DND-41 (cell line): ENCODE results near the gene ATXN7.

Experiments
- ATAC-seq: fragments of 200-7000 bp; cut with Tn5 transposase; 3 replicates; pipeline ENCODE4 v1.9.1; 2021; ENCODE audit warnings: low read depth; ENCODE audit not compliant: insufficient read depth
- DNase-seq: peaks from one replicate; pipeline ENCODE4 v3.0.0-alpha.2; 2020
- H2AFZ ChIP-seq: 2 replicates; pipeline ENCODE4 v1.6.0; 2012; ENCODE audit warnings: low read depth, low read length
- H3K27ac ChIP-seq: 2 replicates; pipeline ENCODE4 v1.5.1; 2012; ENCODE audit warnings: low read length, inconsistent platforms
- H3K27me3 ChIP-seq: fragments of 200-600 bp; sonication (generic); 2 replicates; pipeline ENCODE4 v1.6.0; 2012; ENCODE audit warnings: low read length, mild to moderate bottlenecking, inconsistent platforms; ENCODE audit not compliant: insufficient read depth, poor library complexity
- H3K36me3 ChIP-seq: 2 replicates; pipeline ENCODE4 v1.5.1; 2012; ENCODE audit warnings: low read length, inconsistent platforms; ENCODE audit not compliant: insufficient read depth
- H3K4me1 ChIP-seq: 2 replicates; pipeline ENCODE4 v1.5.1; 2012; ENCODE audit warnings: mild to moderate bottlenecking, low read length; ENCODE audit not compliant: insufficient read depth
- H3K4me2 ChIP-seq: 2 replicates; pipeline ENCODE4 v1.6.0; 2012; ENCODE audit warnings: mild to moderate bottlenecking, moderate library complexity, low read length, inconsistent platforms; ENCODE audit not compliant: insufficient read depth
- H3K4me3 ChIP-seq, 2 experiments: fragments of 200-600 bp in 1 of 2; shearing (Covaris generic) in 1 of 2; 2 replicates each; pipeline ENCODE4 v1.5.1; 2012 to 2016; ENCODE audit warnings: inconsistent platforms in 2 of 2, low read length in 2 of 2, mild to moderate bottlenecking in 2 of 2, low read depth in 1 of 2, moderate library complexity in 1 of 2
- H3K79me2 ChIP-seq: 2 replicates; pipeline ENCODE4 v1.6.0; 2012; ENCODE audit warnings: low read length, inconsistent platforms; ENCODE audit not compliant: insufficient read depth
- H3K9ac ChIP-seq: 2 replicates; pipeline ENCODE4 v1.6.0; 2012; ENCODE audit warnings: low read depth, mild to moderate bottlenecking, inconsistent platforms, low read length, moderate library complexity
- H3K9me3 ChIP-seq: 2 replicates; pipeline ENCODE4 v1.5.1; 2012; ENCODE audit warnings: low read length, moderate library complexity, mild to moderate bottlenecking, inconsistent platforms; ENCODE audit not compliant: insufficient read depth, severe bottlenecking
- H4K20me1 ChIP-seq: 2 replicates; pipeline ENCODE4 v1.6.0; 2012; ENCODE audit warnings: low read length; ENCODE audit not compliant: insufficient read depth
- EZH2 ChIP-seq: IDR thresholded peaks from 3 replicates; pipeline ENCODE4 v1.6.1; 2012; ENCODE audit warnings: borderline replicate concordance, low read depth, mild to moderate bottlenecking, moderate library complexity, low read length, inconsistent platforms; ENCODE audit not compliant: severe bottlenecking
- TF ChIP-seq, protein P1 (sequence below): IDR thresholded peaks from 2 replicates; pipeline ENCODE4 v1.5.1; 2012; ENCODE audit warnings: borderline replicate concordance, low read length, moderate library complexity, mild to moderate bottlenecking; ENCODE audit not compliant: poor library complexity, severe bottlenecking; ENCODE audit errors: extremely low read depth

Gene ATXN7

DNA sequence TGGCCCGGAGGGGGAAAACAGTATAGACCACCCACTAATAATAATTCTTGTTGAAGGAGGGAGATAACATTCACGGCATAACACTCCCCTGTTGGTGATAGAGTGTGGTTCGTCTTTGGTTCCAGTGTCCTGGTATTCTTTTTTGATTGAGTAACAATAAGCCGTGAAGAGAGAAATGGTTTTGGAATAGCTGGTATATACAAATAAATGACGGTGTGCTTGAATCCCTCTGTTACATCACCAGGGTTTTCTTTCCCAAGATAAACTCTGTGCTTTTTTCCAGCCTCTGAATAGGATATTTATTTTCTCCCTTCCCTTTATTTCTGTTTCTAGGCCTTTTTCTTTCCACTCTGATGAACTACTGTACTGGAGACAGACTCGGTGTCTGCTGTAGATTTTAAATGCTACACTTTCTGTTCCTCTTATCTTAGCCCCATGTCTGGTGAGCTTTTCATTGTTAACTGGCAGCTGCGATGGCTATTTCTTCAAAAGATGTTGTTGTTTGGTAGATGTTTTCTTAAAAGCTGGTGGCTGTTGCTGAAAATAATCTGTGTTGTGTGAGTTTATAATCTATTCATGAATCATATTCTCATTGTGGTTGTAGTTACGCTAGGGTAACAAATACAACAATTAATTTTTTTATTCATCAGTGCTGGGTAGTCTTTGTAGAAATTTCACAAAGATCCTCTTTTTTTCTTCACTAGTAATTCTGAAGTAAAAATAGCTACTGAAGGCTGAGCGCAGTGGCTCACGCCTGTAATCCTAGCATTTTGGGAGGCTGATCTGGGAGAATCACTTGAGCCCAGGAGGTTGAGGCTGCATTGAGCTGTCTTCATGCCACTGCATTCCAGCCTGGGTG lies 64.0 kb downstream of the ATXN7 start:
- TF ChIP-seq, protein P1, sequence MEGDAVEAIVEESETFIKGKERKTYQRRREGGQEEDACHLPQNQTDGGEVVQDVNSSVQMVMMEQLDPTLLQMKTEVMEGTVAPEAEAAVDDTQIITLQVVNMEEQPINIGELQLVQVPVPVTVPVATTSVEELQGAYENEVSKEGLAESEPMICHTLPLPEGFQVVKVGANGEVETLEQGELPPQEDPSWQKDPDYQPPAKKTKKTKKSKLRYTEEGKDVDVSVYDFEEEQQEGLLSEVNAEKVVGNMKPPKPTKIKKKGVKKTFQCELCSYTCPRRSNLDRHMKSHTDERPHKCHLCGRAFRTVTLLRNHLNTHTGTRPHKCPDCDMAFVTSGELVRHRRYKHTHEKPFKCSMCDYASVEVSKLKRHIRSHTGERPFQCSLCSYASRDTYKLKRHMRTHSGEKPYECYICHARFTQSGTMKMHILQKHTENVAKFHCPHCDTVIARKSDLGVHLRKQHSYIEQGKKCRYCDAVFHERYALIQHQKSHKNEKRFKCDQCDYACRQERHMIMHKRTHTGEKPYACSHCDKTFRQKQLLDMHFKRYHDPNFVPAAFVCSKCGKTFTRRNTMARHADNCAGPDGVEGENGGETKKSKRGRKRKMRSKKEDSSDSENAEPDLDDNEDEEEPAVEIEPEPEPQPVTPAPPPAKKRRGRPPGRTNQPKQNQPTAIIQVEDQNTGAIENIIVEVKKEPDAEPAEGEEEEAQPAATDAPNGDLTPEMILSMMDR, result no peak
- TF ChIP-seq EZH2, result no peak
- no peak overlapping the region for H3K4me2 ChIP-seq

DNA sequence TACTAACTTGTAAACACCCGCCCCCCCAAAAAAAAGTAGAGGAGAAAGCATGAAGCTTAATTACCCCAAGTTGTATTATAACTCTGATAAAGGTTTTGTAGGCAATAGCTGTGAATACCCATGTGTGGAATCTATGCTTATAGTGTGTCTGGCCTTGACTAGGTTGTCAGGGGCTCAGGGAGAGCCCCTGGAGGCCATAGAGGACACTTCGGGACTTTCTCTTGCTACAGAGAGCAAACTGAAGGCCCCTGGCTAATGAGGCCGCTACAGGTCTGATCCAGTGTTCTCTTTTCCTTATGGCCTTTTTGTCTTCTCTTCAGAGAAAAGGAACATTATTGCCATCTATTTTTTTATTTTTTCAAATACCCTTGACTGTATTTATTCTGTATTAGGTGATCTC lies 67.6 kb downstream of the ATXN7 start:
- Histone ChIP-seq H3K4me3 (no peak overlapping the region), H3K9me3 (no peaks in the 10 kb centered on the region), H3K4me1 (no peaks in the 10 kb centered on the region), H3K27me3 (no peaks in the 10 kb centered on the region), H4K20me1 (peaks cover 48% of the 10 kb centered on the region), H2AFZ (no peak overlapping the region), H3K4me2 (no peak overlapping the region), H3K36me3 (peaks cover 35% of the 10 kb centered on the region), H3K9ac (no peak overlapping the region), H3K79me2 (peaks cover 96% of the 10 kb centered on the region), H3K27ac (no peak overlapping the region)
- ATAC-seq (peak; percentile 38; the same call in 1 of the 3 replicates), DNase-seq (no peak)
- TF ChIP-seq EZH2, result no peak
- TF ChIP-seq, protein P1, result peak; percentile 7

More for the DNA sequence above, 64.0 kb downstream of the ATXN7 start:
- Histone ChIP-seq H3K9me3 (no peaks in the 10 kb centered on the region), H3K36me3 (peaks cover 56% of the 10 kb centered on the region), H4K20me1 (peaks cover 45% of the 10 kb centered on the region), H2AFZ (no peak overlapping the region), H3K27me3 (no peaks in the 10 kb centered on the region), H3K4me1 (no peaks in the 10 kb centered on the region), H3K9ac (no peak overlapping the region), H3K27ac (no peak overlapping the region), H3K4me3 (no peak overlapping the region), H3K79me2 (peaks cover 95% of the 10 kb centered on the region)
- DNase-seq (no peak), ATAC-seq (no peak)

DNA sequence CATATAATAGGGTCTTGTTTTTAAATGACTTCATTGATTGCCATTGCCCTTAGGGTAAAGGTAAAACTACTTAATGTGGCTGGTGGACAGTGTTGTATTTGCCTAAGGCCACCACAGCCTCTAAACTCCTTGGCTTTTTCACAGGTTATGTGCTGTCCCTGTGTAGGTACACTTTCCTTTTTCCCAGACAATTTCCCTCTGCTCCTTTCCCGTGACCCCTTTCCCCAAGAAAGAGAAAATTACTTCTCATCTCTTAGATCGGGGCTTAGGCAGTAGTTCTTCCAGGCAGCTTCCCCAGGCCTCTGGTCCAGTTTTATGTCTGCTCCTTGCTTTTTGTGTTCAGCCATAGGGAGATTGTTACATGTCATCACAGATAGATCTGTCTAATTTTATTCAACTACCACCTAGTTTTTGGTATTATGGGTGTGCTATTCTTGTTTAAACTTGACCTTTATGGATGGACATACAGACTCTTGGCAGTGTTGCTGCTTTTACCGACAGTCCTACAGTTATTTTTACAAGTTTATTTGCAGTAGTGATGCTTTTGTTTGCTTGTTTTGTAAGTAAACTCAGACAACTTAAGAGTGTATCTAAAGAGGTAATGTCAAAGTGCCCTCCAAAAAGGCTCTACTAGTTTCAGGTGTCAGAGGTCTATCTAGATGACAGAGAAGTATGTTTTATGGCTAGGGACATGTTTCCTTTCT lies 69.0 kb downstream of the ATXN7 start:
- no peaks in the 10 kb centered on the region for H3K4me1 ChIP-seq
- DNase-seq (no peak), ATAC-seq (no peak)
- H2AFZ ChIP-seq, result no peak overlapping the region
- peaks cover 97% of the 10 kb centered on the region for H3K79me2 ChIP-seq
- H4K20me1 ChIP-seq, result peaks cover 46% of the 10 kb centered on the region
- no peaks in the 10 kb centered on the region for H3K27me3 ChIP-seq
- peaks cover 34% of the 10 kb centered on the region for H3K36me3 ChIP-seq
- H3K4me3 ChIP-seq, result no peak overlapping the region
- no peaks in the 10 kb centered on the region for H3K9me3 ChIP-seq
- H3K4me2 ChIP-seq, result no peak overlapping the region
- H3K9ac ChIP-seq, result no peak overlapping the region
- TF ChIP-seq EZH2, result no peak
- TF ChIP-seq, protein P1, result no peak
- no peak overlapping the region for H3K27ac ChIP-seq
